K562 (cell line): Measurements from ENCODE around the gene IDUA. TPM values are rescaled to one million over a fixed set of nuclear protein-coding genes. Genes with fewer than 3 reads are reported as not detected.

ENCODE experiments used
- ATF1 ChIP-seq, 2 experiments: fragments of 450-650 bp in 1 of 2; IDR thresholded peaks; 2 replicates each; pipeline ENCODE4 v1.6.1; 2016; ENCODE audit warnings: missing compliant biosample characterization in 1 of 2, missing genetic modification characterization in 1 of 2
- MAX ChIP-seq: sonication (generic); formaldehyde crosslinking; IDR thresholded peaks from 2 replicates; pipeline ENCODE4 v1.9.0; 2022; ENCODE audit warnings: mild to moderate bottlenecking, missing genetic modification reagents
- NR2C1 ChIP-seq, 2 experiments: fragments of 450-650 bp; IDR thresholded peaks; 2 replicates each; pipeline ENCODE4 v1.6.1; 2017; ENCODE audit warnings: mild to moderate bottlenecking in 2 of 2, antibody characterized with exemption in 1 of 2, inconsistent platforms in 1 of 2, missing compliant biosample characterization in 1 of 2, missing genetic modification characterization in 1 of 2
- PHF8 ChIP-seq: fragments of 200-600 bp; sonication (generic); IDR thresholded peaks from 2 replicates; pipeline ENCODE4 v1.6.1; 2012; ENCODE audit warnings: mixed run types, mild to moderate bottlenecking, inconsistent platforms, low read length, moderate library complexity, borderline replicate concordance
- TBP ChIP-seq: optimal IDR thresholded peaks from 2 replicates; pipeline ENCODE3; 2011; ENCODE audit warnings: low read depth, low read length, improper control_type of control experiment
- YY1 ChIP-seq, 3 experiments: IDR thresholded peaks; 2 replicates each; pipeline ENCODE4 v1.6.1; 2011; ENCODE audit warnings: low read length in 2 of 3, mild to moderate bottlenecking in 2 of 3, moderate library complexity in 2 of 3, borderline replicate concordance in 1 of 3, control low read depth in 1 of 3, low read depth in 1 of 3; ENCODE audit not compliant: insufficient read depth in 3 of 3, insufficient replicate concordance in 2 of 3, control insufficient read depth in 1 of 3, insufficient read length in 1 of 3; ENCODE audit errors: extremely low read depth in 1 of 3
- ZC3H8 ChIP-seq: fragments of 450-650 bp; IDR thresholded peaks from 2 replicates; pipeline ENCODE4 v1.6.1; 2017
- ZNF79 ChIP-seq: fragments of 250-450 bp; sonication (Bioruptor Pico); IDR thresholded peaks from 2 replicates; pipeline ENCODE4 v1.4.0; 2020; ENCODE audit warnings: low read depth, mild to moderate bottlenecking, moderate library complexity
- polyA plus RNA-seq, 8 experiments: library from polyadenylated mRNA; depleted of rRNA in 4 of 8; stranded (reverse) in 5 of 8; unstranded in 3 of 8; fragments of >200 nt; fragmentation: Nextera tagmentation in 2 of 8; fragmentation: Illumina TruSeq in 1 of 8; extraction: Ambion mirVana in 2 of 8; extraction: Trizol in 1 of 8; gene quantifications; 2 replicates each; pipeline versions ENCODE4 v1.2.1 to v1.2.3, GENCODE V29; 2011 to 2014; ENCODE audit warnings: inconsistent platforms in 1 of 8, missing spikeins in 1 of 8
- total RNA-seq, 7 experiments: library from RNA; depleted of rRNA in 6 of 7; stranded (reverse); fragments of >200 nt in 6 of 7; fragmentation: Illumina TruSeq in 2 of 7; extraction: Trizol in 2 of 7; gene quantifications; 2 replicates each; pipeline versions ENCODE4 v1.2.1 to v1.2.3, GENCODE V29; 2011 to 2021; ENCODE audit warnings: low replicate concordance in 1 of 7

IDUA gene
- total and polyA plus RNA-seq, 9 of the 15 experiments (the other 6 are each of a cell fraction or from before 2014, with no cell fraction given), result 0.04 to 16.1 (median 1.2) TPM

GRCh38 chr4:1039493-1040343, 52.9 kb downstream of the IDUA start (continued):
- TF ChIP-seq YY1 (IDR thresholded peaks at IDR 0.05; ENCODE audit: borderline replicate concordance in 1 of 3, control insufficient read depth in 1 of 3, extremely low read depth in 1 of 3, insufficient read depth in 3 of 3, insufficient read length in 1 of 3, insufficient replicate concordance in 2 of 3, low read depth in 1 of 3, low read length in 2 of 3), result peak in 2 of 3 experiments; percentile 34 to 81
- no peak for TF ChIP-seq NR2C1 (IDR thresholded peaks at IDR 0.05)
- TF ChIP-seq NR2C1 (tag; IDR thresholded peaks at IDR 0.05), result 0 out of 2 replicates have a peak, but pooled peaks have one; percentile 30
- TF ChIP-seq MAX, result no peak
- TF ChIP-seq ZNF79 (CRISPR knock-in tag), result no peak
- no peak for TF ChIP-seq ATF1 (CRISPR knock-in tag; IDR thresholded peaks at IDR 0.05)
- no peak for TF ChIP-seq ATF1 (tag; IDR thresholded peaks at IDR 0.05)
- TF ChIP-seq TBP, result no peak
- no peak for TF ChIP-seq ZC3H8
- peak; percentile 56; the same call in 1 of the 2 replicates for TF ChIP-seq PHF8
- TF ChIP-seq, all 486 proteins: peak for 22
